ENCODE measurements around the gene RRP15. TPM values are rescaled to one million over a fixed set of nuclear protein-coding genes. Genes with fewer than 3 reads are reported as not detected.

Gene RRP15
- total RNA-seq, 1 experiment from 2014 or later = 38.4 TPM

GRCh38 chr1:218377143-218377660 is 92.1 kb downstream of the RRP15 start:
- H3K4me1 ChIP-seq (ENCODE audit: insufficient read depth, low read length, poor library complexity, severe bottlenecking) = peaks cover 15% of the 10 kb centered on the region
- DNase-seq (ENCODE audit: low spot score) = peak; percentile 76
- CTCF ChIA-PET = no interaction called here
- no peaks in the 10 kb centered on the region for H3K27me3 ChIP-seq (replicated peaks; ENCODE audit: insufficient read depth, low read depth, low read length, poor library complexity)
- POLR2A ChIA-PET (ENCODE audit: low non-redundant PET) = no interaction called here
- H3K27ac ChIP-seq (ENCODE audit: low read depth, low read length, poor library complexity, severe bottlenecking) = peak overlapping the region; percentile 27
- no peaks in the 10 kb centered on the region for H3K9me3 ChIP-seq (ENCODE audit: low read depth, low read length, poor library complexity, severe bottlenecking)
- no TSS peak for BruUV-seq (replicated peaks)
- intact Hi-C loops (cut with micrococcal nuclease; ENCODE audit: unreplicated experiment) = no loop called here
- TF ChIP-seq CTCF (conservative IDR thresholded peaks at IDR 0.05; ENCODE audit: low read depth, low read length) (no peak), EZH2 (IDR thresholded peaks at IDR 0.05; ENCODE audit: borderline replicate concordance, low read depth, low read length, poor library complexity, severe bottlenecking) (no peak)
- H3K4me3 ChIP-seq (ENCODE audit: low read depth, low read length, poor library complexity, severe bottlenecking) = no peak overlapping the region
- no peaks in the 10 kb centered on the region for H3K36me3 ChIP-seq (ENCODE audit: insufficient read depth, low read length, poor library complexity, severe bottlenecking)

- Histone ChIP-seq H3K9me3 (ENCODE audit: low read depth, low read length, poor library complexity, severe bottlenecking) (no peaks in the 10 kb centered on the region), H3K4me1 (ENCODE audit: insufficient read depth, low read length, poor library complexity, severe bottlenecking) (peaks cover 13% of the 10 kb centered on the region), H3K27me3 (replicated peaks; ENCODE audit: insufficient read depth, low read depth, low read length, poor library complexity) (no peaks in the 10 kb centered on the region), H3K36me3 (ENCODE audit: insufficient read depth, low read length, poor library complexity, severe bottlenecking) (no peaks in the 10 kb centered on the region), H3K4me3 (ENCODE audit: low read depth, low read length, poor library complexity, severe bottlenecking) (no peak overlapping the region), H3K27ac (ENCODE audit: low read depth, low read length, poor library complexity, severe bottlenecking) (no peak overlapping the region)
- CTCF ChIA-PET = no interaction called here
- no peak for TF ChIP-seq EZH2 (IDR thresholded peaks at IDR 0.05; ENCODE audit: borderline replicate concordance, low read depth, low read length, poor library complexity, severe bottlenecking)
- DNase-seq (ENCODE audit: low spot score) = peak; percentile 12
- BruUV-seq (replicated peaks) = no TSS peak
- POLR2A ChIA-PET (ENCODE audit: low non-redundant PET) = no interaction called here
- intact Hi-C loops (cut with micrococcal nuclease; ENCODE audit: unreplicated experiment) = no loop called here
Measured at GRCh38 chr1:218380125-218380977, 95.3 kb downstream of the RRP15 start.

GRCh38 chr1:218382261-218382660 is 97.2 kb downstream of the RRP15 start:
- H3K4me3 ChIP-seq (ENCODE audit: low read depth, low read length, poor library complexity, severe bottlenecking) = no peak overlapping the region
- intact Hi-C loops (cut with micrococcal nuclease; ENCODE audit: unreplicated experiment) = no loop called here
- no peak overlapping the region for H3K27ac ChIP-seq (ENCODE audit: low read depth, low read length, poor library complexity, severe bottlenecking)
- ChIA-PET CTCF (no interaction called here), POLR2A (ENCODE audit: low non-redundant PET) (no interaction called here)
- no peaks in the 10 kb centered on the region for H3K9me3 ChIP-seq (ENCODE audit: low read depth, low read length, poor library complexity, severe bottlenecking)
- no peak for DNase-seq (ENCODE audit: low spot score)
- BruUV-seq (replicated peaks) = no TSS peak
- H3K4me1 ChIP-seq (ENCODE audit: insufficient read depth, low read length, poor library complexity, severe bottlenecking) = peaks cover 10% of the 10 kb centered on the region
- no peaks in the 10 kb centered on the region for H3K27me3 ChIP-seq (replicated peaks; ENCODE audit: insufficient read depth, low read depth, low read length, poor library complexity)
- TF ChIP-seq EZH2 (IDR thresholded peaks at IDR 0.05; ENCODE audit: borderline replicate concordance, low read depth, low read length, poor library complexity, severe bottlenecking) (no peak), CTCF (conservative IDR thresholded peaks at IDR 0.05; ENCODE audit: low read depth, low read length) (no peak)
- no peaks in the 10 kb centered on the region for H3K36me3 ChIP-seq (ENCODE audit: insufficient read depth, low read length, poor library complexity, severe bottlenecking)

All from A673 (cell line).